Choroid plexus epithelial cell (primary cell): Measurements from ENCODE around the gene TUBA4B.
"Not testable (repeated sequence)": the region's sequence is repeated elsewhere in the genome, so short reads cannot be mapped to it uniquely, and the experiment has no call there.

Source experiments
- DNase-seq: peaks from one replicate; pipeline ENCODE4 v3.0.0-alpha.2; 2010; ENCODE audit warnings: low read depth
- H3K4me3 ChIP-seq: 2 replicates; pipeline ENCODE4 v1.5.1; 2011; ENCODE audit warnings: low read depth, mild to moderate bottlenecking, control low read depth, low read length, moderate library complexity
- TF ChIP-seq, protein P1 (sequence below): conservative IDR thresholded peaks from 2 replicates; pipeline ENCODE4 v1.5.1; 2011; ENCODE audit warnings: low read depth, mild to moderate bottlenecking, control low read depth, inconsistent platforms, low read length, moderate library complexity

TUBA4B gene

GRCh38 chr2:219300022-219300421 lies 47.0 kb downstream of the TUBA4B start:
- no peak overlapping the region for H3K4me3 ChIP-seq
- DNase-seq, result no peak
- TF ChIP-seq, protein P1, sequence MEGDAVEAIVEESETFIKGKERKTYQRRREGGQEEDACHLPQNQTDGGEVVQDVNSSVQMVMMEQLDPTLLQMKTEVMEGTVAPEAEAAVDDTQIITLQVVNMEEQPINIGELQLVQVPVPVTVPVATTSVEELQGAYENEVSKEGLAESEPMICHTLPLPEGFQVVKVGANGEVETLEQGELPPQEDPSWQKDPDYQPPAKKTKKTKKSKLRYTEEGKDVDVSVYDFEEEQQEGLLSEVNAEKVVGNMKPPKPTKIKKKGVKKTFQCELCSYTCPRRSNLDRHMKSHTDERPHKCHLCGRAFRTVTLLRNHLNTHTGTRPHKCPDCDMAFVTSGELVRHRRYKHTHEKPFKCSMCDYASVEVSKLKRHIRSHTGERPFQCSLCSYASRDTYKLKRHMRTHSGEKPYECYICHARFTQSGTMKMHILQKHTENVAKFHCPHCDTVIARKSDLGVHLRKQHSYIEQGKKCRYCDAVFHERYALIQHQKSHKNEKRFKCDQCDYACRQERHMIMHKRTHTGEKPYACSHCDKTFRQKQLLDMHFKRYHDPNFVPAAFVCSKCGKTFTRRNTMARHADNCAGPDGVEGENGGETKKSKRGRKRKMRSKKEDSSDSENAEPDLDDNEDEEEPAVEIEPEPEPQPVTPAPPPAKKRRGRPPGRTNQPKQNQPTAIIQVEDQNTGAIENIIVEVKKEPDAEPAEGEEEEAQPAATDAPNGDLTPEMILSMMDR, result no peak

DNA sequence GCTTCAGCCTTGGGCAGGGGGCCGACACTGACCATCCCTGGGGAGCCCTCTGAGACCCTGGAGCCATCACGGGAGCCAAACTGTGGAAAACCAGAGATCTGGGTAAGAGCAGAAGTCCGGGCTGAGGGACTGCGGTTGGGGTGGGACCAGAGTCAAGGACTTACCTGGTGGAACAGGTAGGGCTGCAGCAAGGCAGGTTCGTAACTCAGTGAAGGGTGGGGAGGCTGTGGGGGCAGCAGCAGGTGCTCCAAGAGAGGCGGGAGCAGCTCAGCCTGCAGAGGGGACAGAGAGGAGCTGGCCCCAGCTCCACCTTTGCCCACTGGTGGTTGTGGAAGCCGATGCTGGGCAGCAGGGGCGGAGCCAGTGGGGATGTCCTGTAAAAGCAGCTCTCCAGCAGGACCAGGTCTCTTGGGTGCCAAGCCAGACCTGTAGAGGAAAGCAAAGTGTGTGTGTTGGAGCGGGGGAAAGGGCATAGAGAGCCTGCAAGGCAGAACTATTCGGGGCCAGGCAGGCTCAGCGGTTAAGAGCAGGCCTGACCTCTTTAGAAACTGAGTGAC lies 49.4 kb downstream of the TUBA4B start:
- TF ChIP-seq, protein P1, result no peak
- H3K4me3 ChIP-seq, result no peak overlapping the region
- DNase-seq, result no peak

- DNase-seq, result no peak
- H3K4me3 ChIP-seq, result no peak overlapping the region
- TF ChIP-seq, protein P1, result no peak
These were observed 51.2 kb downstream of the TUBA4B start for GRCh38 chr2:219304223-219304622.

DNA sequence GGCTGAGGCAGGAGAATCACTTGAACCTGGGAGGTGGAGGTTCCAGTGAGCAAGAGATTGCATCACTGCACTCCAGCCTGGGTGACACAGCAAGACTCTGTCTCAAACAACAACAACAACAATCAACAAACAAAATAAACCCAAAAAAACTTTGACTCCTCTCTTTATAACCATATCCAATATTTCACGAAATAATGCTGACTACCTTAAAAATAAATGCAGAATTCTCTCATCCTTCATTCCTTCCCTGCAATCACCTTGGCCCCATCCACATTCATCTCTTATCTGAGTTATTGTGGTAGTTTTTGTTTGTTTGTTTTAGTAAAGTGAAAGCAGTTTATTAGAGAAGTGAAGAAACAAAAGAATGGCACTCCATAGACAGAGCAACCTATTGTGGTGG lies 53.0 kb downstream of the TUBA4B start:
- no peak for DNase-seq
- TF ChIP-seq, protein P1, result no peak
- H3K4me3 ChIP-seq, result no peak overlapping the region

DNA sequence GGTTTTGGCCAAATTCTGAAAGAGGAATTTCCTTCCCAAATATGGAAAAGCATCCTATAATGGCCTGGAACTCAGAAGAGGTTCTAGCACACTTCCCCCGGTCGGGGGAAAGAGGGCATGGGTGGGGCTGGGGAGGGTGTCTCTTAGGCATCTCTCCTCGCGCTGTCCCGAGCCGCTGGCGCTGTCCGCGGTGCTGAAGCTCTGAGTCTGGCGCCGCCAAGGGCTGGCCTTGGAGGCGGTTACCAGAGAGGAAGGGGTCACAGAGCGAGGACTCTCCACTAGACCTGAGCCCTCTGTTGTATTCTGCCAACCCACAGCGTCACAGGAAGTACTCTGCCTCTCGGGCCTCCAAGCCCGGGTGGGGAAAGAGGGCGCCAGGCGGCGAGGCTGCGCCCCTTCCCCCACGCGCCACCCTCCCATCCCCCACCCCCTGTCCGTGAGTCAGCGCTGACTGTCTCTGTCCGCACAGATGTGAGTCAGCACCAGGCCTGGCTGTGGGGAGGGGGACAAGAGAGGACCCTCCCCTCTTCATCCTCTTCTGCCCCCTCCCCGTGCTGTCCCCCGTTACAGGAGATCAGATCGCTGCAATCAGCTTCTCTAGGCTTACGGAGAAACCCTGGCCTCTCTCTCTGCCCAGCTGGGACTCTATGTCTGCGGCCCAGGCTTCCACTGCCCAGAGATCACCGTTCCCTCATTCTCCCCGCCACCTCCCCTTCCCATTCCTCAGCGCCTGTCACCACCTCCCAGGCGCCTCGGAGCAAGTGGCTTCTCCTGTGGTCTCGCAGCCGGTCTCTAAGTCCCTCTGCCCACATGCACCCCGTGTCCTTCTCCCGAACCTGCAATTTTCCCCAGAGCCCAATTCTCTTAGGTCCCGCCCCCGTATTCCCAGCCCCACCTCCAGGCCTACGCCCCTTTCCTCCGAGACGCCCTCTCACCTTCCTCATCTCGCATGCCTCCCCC lies 55.4 kb downstream of the TUBA4B start:
- TF ChIP-seq, protein P1, result no peak
- peak; percentile 63 for DNase-seq
- no peak overlapping the region for H3K4me3 ChIP-seq

- peak; percentile 17 for DNase-seq
- H3K4me3 ChIP-seq, result peak within 1 kb of the TSS; percentile 4
- TF ChIP-seq, protein P1, result no peak
These were observed 56.2 kb downstream of the TUBA4B start, which contains the start of gene PTPRN for GRCh38 chr2:219309278-219309677. TSS of gene PTPRN (minus strand) at chr2:219309401. CDS start at chr2:219309332, 69 bp downstream.

DNA sequence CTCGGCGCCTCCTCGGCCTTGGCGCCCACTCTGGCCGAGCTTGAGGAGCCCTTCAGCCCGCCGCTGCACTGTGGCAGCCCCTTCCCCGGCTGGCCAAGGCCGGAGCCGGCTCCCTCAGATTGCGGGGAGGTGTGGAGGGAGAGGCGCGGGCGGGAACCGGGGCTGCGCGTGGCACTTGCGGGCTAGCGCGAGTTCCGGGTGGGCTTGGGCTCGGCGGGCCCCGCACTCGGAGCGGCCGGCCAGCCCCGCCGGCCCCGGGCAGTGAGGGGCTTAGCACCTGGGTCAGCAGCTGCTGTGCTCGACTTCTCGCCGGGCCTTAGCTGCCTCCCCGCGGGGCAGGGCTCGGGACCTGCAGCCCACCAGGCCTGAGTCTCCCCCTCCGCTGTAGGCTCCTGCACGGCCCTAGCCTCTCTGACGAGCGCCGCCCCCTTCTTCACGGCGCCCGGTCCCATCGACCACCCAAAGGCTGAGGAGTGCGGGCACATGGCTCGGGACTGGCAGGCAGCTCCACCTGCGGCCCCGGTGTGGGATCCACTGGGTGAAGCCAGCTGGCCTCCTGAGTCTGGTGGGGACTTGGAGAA lies 59.7 kb downstream of the TUBA4B start:
- DNase-seq, H3K4me3 ChIP-seq: not testable (repeated sequence)
